Activated CD4-positive, CD25-positive, alpha-beta regulatory T cell treated with anti-CD3 and anti-CD28 coated beads, Interleukin-2, amount 50 U/mL, for 24 hours (primary cell): Measurements from ENCODE around the gene COL20A1.

Experiments used
- ATAC-seq, 2 donors: fragments of 150-1000 bp; cut with Tn5 transposase; one replicate each; pipeline ENCODE4 v1.10.0; 2021; ENCODE audit warnings: mild to moderate bottlenecking in 1 of 2, moderate library complexity in 1 of 2

COL20A1 gene

GRCh38 chr20:63278661-63279060 lies 14.3 kb upstream of the COL20A1 start:
- no peak for ATAC-seq

- ATAC-seq, result no peak
Observed at GRCh38 chr20:63279931-63280330, 13.1 kb upstream of the COL20A1 start.

GRCh38 chr20:63280371-63280770 lies 12.6 kb upstream of the COL20A1 start:
- ATAC-seq, result no peak

- no peak for ATAC-seq
Observed at GRCh38 chr20:63280929-63281545, 11.9 kb upstream of the COL20A1 start.

- no peak for ATAC-seq
Observed at GRCh38 chr20:63281742-63282665, 11.0 kb upstream of the COL20A1 start.

GRCh38 chr20:63282946-63283345 lies 10.0 kb upstream of the COL20A1 start:
- ATAC-seq, result no peak

GRCh38 chr20:63283397-63284082 lies 9.4 kb upstream of the COL20A1 start:
- no peak for ATAC-seq

- ATAC-seq, result peak; percentile 48 to 69
Observed at GRCh38 chr20:63284083-63284440, 8.9 kb upstream of the COL20A1 start.

- ATAC-seq, result peak; percentile 6 to 14
Observed at GRCh38 chr20:63284544-63284949, 8.4 kb upstream of the COL20A1 start.

GRCh38 chr20:63284981-63285524 lies 7.9 kb upstream of the COL20A1 start:
- ATAC-seq, result no peak

GRCh38 chr20:63285636-63286615 lies 7.1 kb upstream of the COL20A1 start:
- ATAC-seq, result no peak

- no peak for ATAC-seq
Observed at GRCh38 chr20:63286781-63287696, 5.9 kb upstream of the COL20A1 start.

- ATAC-seq, result no peak
Observed at GRCh38 chr20:63287697-63288580, 5.0 kb upstream of the COL20A1 start.

- ATAC-seq, result no peak
Observed at GRCh38 chr20:63288581-63289251, 4.3 kb upstream of the COL20A1 start.

- ATAC-seq, result no peak
Observed at GRCh38 chr20:63289311-63290135, 3.5 kb upstream of the COL20A1 start.

- ATAC-seq, result no peak
Observed at GRCh38 chr20:63290136-63290676, 2.8 kb upstream of the COL20A1 start.

GRCh38 chr20:63290677-63291472 lies 2.1 kb upstream of the COL20A1 start:
- ATAC-seq, result peak; percentile 61
